Body of pancreas (tissue), 4 donors: ENCODE data around the gene PCSK5.

Experiments
- CTCF ChIP-seq, 7 experiments: fragments of 450-650 bp in 4 of 7; fragments of 200-600 bp in 3 of 7; sonication (generic) in 3 of 7; IDR thresholded peaks; one replicate each; pipeline ENCODE4 v1.5.1; 2016 to 2019; ENCODE audit warnings: antibody characterized with exemption in 7 of 7
- POLR2A ChIP-seq, 3 donors: fragments of 450-650 bp; IDR thresholded peaks; one replicate each; pipeline ENCODE4 v1.6.1; 2016; ENCODE audit warnings: antibody characterized with exemption in 3 of 3, mild to moderate bottlenecking in 2 of 3

GRCh38 chr9:76181020-76181641, 290.7 kb downstream of the PCSK5 start:
- TF ChIP-seq CTCF (IDR thresholded peaks at IDR 0.05) (no peak), POLR2A (IDR thresholded peaks at IDR 0.05) (peak in 1 of 3 donors; percentile 32)
